Pons (tissue), 1 donor: ENCODE measurements around the gene FAM8A1.
A peak's percentile ranks its signal among the peaks of the same experiment; 100 is the strongest.
"Not testable (repeated sequence)": the region's sequence is repeated elsewhere in the genome, so short reads cannot be mapped to it uniquely, and the experiment has no call there.

ENCODE experiments used
- DNase-seq: peaks from one replicate; pipeline ENCODE4 v3.0.0-alpha.2; 2016; ENCODE audit warnings: low spot score

The FAM8A1 gene

GRCh38 chr6:17599877-17600526 is at the start of gene FAM8A1:
Gene FAM8A1 (plus strand): TSS chr6:17600302. CDS start chr6:17600410, 108 bp downstream.
- peak; percentile 93 for DNase-seq

- DNase-seq: no peak
Observed at GRCh38 chr6:17551383-17551958, 48.6 kb upstream of the FAM8A1 start.

GRCh38 chr6:17552861-17553260 is 47.2 kb upstream of the FAM8A1 start:
- DNase-seq: no peak

GRCh38 chr6:17556014-17556413 is 44.1 kb upstream of the FAM8A1 start:
- no peak for DNase-seq

GRCh38 chr6:17562636-17563035 is 37.5 kb upstream of the FAM8A1 start:
- DNase-seq: no peak

- DNase-seq: no peak
Observed at GRCh38 chr6:17565399-17565798, 34.7 kb upstream of the FAM8A1 start.

- no peak for DNase-seq
Observed at GRCh38 chr6:17574866-17575560, 25.1 kb upstream of the FAM8A1 start.

GRCh38 chr6:17577059-17577458 is 23.0 kb upstream of the FAM8A1 start:
- no peak for DNase-seq

GRCh38 chr6:17580518-17581048 is 19.5 kb upstream of the FAM8A1 start:
- DNase-seq: no peak

- not testable (repeated sequence) for DNase-seq
Observed at GRCh38 chr6:17581282-17581681, 18.8 kb upstream of the FAM8A1 start.

- DNase-seq: no peak
Observed at GRCh38 chr6:17583811-17584210, 16.3 kb upstream of the FAM8A1 start.

- DNase-seq: peak; percentile 92
Observed at GRCh38 chr6:17584241-17584803, 15.8 kb upstream of the FAM8A1 start.

GRCh38 chr6:17585766-17586490 is 14.2 kb upstream of the FAM8A1 start:
- no peak for DNase-seq

GRCh38 chr6:17586623-17587022 is 13.5 kb upstream of the FAM8A1 start:
- DNase-seq: not testable (repeated sequence)

GRCh38 chr6:17588011-17588410 is 12.1 kb upstream of the FAM8A1 start:
- no peak for DNase-seq

- peak; percentile 41 for DNase-seq
Observed at GRCh38 chr6:17589406-17590096, 10.6 kb upstream of the FAM8A1 start.

- DNase-seq: no peak
Observed at GRCh38 chr6:17591287-17591686, 8.8 kb upstream of the FAM8A1 start.

GRCh38 chr6:17593246-17593645 is 6.9 kb upstream of the FAM8A1 start:
- no peak for DNase-seq

GRCh38 chr6:17596085-17596484 is 4.0 kb upstream of the FAM8A1 start:
- no peak for DNase-seq

- peak; percentile 24 for DNase-seq
Observed at GRCh38 chr6:17600527-17601385, 654 bp downstream of the FAM8A1 start.

GRCh38 chr6:17601386-17601703 is 1.2 kb downstream of the FAM8A1 start:
- DNase-seq: no peak
